Hematopoietic multipotent progenitor cell (in vitro differentiated cells): Measurements from ENCODE around the gene MYL12A. TPM values are rescaled to one million over a fixed set of nuclear protein-coding genes. Genes with fewer than 3 reads are reported as not detected.
A peak's percentile ranks its signal among the peaks of the same experiment; 100 is the strongest.
"Not testable (repeated sequence)": the region's sequence is repeated elsewhere in the genome, so short reads cannot be mapped to it uniquely, and the experiment has no call there.

Experiments used
- DNase-seq, 3 donors: peaks; one replicate each; pipeline ENCODE4 v3.0.0-alpha.2; 2011 to 2015; ENCODE audit warnings: low read depth in 2 of 3, low spot score in 2 of 3
- total RNA-seq: library from RNA; depleted of rRNA; stranded (reverse); fragments of >200 nt; gene quantifications from one replicate; pipeline ENCODE4 v1.2.3, GENCODE V29; 2012

MYL12A gene
- 109 TPM for total RNA-seq

DNA sequence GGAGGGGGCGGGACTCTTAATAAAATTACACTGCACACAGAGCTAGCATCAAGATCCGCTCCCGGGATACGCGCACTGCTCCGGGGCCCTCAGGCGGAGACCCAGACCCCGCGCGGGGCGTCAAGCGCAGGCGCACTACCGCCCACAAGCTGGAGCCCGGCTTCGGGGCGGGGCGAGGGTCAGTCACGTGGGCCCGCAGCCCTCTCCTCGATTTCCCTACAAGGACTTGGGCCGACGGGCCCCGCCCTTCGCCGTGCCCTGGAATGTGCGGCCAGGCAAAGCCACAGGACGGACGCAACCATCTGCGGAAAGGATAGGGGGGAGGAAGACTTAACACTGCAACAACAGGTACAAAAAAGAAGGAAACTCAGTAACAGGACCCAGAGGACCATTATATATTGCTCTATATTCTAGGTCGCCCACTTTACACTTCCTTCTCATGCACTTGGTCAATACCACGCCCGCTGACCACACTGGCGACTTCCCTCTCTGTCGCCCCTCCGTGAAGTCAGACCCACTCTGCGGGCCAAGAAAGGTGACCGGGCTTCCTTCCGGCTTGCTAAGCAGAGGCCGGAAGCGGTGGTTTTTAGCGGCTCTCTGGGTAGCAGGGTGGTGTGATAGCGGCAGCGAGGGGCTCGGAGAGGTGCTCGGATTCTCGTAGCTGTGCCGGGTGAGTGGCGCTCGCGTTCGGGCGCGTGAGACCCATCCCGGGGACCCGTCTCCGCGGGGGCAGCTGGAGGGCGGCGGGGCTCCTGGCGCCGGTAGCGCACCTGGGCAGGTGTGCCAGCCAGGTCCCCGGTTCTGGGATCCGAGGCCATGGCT is at the start of gene MYL12A:
Gene MYL12A, plus strand, starts transcription at position 562 of the 822 bp plus-strand sequence. CDS start 5,447 bp downstream, outside the sequence.
- DNase-seq, result peak; percentile 72 to 97 (median 97)

DNA sequence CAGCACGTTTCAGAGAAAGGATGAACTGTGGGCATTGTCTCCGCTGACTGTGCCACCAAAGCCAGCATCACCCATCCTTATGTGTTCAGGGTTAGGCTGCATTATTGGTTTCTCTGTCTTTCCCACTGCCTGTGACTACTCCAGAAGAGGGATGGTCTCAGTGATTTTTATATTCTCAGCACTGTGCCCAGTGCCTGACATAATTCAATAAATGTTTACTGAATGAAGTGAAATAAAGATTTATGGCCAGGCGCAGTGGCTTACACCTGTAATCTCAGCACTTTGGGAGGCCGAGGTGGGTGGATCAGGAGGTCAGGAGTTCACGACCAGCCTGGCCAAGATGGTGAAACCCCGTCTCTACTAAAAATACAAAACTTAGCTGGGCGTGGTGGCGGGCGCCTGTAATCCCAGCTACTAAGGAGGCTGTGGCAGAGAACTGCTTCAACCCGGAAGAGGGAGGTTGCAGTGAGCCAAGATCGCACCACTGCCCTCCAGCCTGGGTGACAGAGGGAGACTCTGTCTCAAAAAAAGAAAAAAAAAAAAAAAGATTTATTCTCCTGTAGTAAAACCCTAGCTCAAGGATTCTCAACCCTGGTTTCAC is 49.2 kb upstream of the MYL12A start:
- not testable (repeated sequence) for DNase-seq

DNA sequence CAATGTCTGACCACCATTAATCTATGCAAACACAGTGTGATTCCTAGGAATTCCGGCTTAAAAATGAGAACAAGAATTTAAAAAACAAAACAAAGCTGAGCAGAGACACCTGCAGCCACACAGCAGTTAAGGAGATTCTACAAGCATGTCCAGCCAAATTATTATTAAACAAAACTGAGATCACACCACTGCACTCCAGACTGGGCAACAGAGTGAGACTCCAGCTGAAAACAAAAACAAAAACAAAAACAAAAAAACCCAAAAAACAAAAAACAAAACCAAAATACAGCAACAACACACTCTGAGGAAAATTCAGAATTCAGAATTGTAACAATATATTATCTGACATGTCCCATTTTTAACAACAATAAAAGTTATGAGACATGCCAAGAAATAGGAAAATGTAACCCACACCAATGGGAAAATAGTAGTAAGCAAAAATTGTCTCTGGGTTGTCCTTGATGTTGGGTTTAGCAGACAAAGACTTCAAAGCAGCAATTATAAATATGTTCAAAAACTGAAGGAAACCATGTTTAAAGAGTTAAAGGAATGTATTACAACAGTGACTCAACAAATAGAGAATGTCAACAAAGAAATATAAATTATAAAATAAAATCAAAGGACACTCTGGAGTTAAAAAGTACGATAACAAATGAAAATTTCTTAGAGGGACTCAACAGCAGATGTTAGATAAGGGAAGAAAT is 47.5 kb upstream of the MYL12A start:
- no peak for DNase-seq

DNA sequence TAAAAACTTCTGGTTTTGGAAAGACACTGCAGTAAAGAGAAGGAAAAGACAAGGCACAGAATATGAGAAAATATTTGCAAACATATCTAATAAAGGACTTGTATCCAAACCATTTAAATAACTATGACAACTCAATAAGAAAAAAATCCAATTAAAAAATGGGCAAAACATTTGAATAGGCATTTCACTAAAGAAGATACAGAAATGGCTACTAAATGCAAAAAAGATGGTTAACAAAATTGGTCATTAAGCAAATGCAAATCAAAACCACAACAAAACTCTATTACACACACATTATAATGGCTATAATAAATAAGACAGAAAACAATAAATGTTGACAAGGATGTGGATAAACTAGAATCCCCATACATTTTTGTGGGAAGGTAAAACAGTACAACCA is 42.4 kb upstream of the MYL12A start:
- no peak for DNase-seq

DNA sequence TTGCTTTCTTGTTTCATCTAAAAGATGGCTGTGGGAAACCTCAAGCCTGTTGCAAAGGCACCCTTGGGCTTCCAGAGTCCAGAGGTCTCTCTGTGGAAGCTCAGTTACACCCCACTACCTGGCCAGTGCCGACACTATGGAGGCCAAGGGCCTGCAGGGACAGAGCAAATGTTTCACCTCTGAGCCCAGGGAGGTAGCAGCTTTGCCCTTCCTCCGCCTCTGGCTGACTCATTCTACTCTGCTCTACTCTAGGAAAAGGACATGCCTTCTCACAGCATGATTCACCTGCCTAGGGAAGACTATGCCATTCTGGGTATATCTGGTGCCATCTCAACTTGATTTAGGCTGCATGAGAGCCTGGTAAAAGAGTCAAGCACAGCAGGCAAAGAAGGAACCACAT is 40.0 kb upstream of the MYL12A start:
- DNase-seq, result no peak

DNA sequence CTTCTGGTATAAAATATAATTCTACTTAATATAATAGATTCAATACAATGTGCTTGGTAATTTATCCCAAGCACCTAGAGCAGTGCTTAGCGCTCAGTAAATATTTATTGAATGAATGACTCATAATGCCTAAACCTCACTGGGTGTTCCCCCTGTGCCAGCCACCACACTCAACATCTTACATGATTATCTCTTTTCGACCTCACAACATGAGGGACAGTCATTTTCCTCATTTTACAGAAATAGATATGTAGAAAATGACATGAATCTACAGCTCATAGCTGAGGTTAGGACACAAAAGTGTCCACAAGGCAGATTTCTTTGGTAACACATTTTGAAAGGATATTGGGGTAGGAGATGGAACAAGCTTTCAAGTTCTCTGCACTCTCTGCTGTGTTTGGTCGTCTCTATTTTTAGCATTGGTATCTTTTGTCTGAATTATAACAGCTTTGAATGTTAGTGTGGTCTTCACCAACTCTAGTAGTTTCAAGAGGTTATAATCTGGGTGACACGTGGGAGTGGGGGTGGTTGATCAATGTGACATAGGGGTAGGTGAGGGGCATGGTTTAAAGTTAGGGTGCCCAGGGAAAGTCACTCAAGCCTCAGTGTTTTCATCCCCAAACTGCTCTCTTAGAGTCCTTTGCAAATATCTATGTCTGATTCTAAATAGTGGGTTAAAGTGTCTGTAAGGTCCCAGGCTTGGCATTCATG is 37.6 kb upstream of the MYL12A start:
- no peak for DNase-seq

DNA sequence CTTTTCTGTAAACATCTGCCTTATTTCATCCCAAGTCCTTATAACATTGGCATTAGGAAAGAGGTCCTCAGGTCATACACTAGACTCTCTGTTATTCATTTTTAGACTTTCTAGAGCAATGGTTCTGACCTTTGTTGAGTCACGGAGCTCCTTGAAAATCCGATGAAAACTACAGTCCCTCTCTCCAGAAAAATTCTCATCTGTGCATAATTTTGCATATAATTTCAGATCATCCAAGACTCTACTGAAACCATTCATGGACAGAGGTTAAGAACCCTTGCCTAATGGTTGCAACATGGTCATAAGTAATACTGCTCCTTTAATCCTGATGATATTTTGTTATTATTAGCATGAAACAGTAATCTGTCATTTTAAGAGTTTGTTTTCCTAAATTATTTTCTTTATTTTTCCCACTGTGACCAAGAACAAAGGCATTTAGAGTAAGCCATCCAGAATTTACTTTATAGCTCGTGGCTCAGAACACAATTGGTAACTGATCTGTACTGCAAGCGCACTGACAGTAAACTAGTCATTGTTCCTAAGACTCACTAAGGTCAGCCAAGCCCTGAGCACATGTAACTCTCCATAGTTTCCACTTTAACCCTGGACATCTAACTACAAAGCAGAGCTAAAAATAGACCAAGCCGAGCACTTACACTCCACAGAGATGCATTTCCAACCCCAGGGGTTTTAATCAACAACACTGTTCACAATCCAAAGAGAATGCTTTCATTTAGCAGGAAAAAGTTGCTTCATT is 36.2 kb upstream of the MYL12A start:
- no peak for DNase-seq

DNA sequence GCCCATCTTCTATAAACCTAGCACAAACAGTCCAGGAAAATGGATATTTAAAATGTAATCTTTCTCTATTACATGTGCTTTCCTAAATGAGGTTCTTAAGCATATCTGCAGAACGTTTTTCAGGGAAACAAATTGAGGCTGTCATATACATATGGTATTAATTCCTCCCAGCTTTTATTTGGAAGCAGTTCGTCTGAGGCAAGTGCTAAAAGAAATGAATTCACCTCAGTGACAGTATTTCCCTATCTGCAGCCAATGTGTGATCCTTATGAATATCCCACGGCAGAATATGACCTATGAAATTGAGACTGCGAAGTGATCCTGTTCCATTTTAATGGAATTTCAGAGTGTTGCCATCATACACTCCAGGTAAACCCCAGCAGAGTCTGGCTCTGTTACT is 34.9 kb upstream of the MYL12A start:
- no peak for DNase-seq

DNA sequence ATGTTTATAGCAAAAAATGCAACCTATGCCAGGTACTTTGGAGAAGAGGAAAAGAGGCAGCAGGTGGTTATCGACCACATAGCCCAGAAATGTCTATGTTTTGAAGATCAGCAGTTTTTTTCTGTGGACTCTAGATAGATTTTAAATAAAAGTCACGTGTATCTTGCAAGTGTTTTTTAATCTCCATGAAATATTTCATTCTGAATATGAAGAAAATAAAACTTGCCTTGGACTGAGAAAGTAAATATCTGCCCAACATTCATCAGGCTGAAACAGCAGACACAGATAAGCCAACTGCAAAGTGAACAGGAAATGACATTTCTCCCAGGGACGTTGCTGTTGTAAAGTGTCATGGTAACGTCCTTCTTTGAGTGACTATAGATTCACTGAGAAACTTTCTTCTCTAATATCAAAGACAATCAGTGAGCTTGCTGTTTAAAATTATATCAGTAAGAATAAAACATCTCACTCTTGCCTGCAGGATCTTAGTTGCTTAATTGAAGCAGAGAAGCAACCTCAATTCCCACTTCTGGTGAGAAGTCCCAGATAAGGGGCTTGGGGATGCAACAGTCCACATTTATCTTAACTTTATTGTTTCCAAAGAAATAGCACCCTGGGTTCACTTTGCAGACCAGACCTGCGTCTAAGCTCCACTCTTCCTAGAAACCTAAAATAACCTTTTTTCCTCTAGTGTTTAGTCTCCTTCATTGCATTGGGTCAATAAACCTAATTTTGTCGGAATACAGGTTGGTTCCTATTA is 34.1 kb upstream of the MYL12A start:
- DNase-seq, result peak; percentile 2 to 78 (median 64)

DNA sequence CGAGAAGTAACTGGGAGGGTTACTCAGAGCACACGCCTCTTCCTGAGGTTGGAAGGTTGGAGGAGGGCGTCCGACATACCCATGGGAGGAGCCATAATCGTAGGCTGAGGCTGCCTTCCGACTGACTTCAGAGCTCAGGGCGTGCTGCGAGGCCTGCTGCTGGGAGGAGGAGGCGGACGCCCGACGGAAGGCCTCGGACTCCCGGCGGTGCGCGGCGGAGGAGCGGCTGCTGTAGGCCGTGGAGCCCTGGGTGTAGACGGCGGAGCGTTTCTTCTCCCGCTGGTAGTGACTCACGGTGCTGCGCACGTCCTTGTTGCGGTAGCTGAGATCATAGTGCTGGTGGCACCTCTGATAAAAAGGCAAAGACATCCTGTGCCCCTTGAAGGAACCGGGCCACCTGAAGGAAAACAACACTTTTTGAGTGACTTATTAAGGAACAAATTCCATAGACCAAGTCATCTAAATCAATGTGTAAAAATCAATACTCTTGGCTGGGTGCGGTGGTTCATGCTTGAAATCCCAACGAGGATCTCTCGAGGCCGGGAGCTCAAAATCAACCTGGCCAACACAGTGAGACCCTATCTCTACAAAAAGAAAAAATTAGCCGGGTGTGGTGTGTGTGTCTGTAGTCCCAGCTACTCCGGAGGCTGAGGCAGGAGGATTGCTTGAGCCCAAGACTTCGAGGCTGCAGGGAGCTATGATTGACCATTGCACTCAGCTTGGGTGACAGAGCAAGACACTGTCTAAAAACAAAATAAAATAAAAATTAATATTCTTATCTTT is 32.6 kb upstream of the MYL12A start:
- no peak for DNase-seq

DNA sequence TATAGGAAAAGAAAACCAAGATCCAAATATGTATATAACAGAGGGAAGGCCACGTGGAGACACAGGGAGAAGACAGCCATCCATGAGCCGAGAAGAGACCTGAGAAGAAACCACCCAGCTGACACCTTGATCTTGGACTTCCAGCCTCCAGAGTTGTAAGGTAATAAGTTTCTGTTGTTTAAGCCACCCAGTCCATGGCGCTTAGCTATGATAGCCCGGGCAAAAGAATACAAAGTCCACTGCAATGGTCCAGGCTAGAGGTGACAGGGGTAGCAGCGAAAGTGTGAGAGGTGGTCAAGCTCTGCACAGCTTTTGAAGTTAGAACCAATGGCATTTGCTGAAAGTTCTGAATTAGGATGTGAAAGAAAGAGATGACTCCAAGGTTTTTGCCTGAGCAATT is 30.6 kb upstream of the MYL12A start:
- DNase-seq, result no peak

DNA sequence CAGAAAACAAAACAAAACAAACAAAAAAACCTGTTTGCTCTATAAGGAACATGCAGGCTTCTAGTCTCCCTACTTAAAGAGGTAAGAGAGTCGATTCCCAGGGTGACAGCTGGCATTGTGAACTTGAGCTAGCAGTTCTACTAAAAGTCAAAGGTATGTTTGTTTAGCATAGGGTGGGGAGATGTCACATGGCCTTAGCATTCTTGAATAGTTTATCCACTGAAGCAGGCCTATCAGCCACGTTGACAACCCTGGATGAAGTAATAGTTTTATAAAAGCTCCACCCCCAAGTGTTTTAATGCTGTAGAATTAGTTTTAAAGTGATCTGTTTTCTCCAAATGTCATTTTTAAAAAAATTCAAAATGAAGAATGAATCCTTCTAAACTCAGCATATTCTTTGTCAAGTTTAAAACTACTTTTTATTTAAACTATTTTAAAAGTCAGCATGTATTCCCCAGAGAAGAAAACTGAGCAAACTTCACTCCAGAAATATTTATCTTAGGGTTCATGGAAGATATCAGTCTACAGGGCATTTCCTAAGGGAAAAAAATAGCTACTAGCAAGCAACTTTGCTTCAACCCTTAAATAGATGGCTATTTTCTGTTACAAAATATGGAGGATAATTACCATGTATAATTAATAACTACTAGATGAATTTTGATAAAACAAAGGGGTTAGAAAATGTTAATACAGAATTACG is 29.5 kb upstream of the MYL12A start:
- no peak for DNase-seq

DNA sequence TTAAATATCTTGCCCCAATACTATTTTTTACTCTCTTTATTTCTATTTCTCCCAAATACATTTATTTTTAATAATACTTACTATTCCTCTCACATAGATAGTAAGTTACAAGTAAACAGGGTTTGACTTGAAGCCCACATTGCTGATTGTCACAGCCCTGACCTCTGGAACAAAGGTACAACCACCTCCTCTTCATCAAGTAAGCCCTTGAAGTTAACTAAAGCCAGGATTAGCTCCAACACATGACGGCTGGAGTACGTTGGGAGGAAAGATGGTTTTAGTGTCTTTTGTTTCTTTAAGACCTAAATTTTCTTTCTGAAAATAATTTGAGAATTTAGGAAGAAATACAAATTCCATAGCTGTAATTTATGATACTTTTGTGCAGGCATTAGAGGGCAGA is 28.8 kb upstream of the MYL12A start:
- DNase-seq, result no peak

DNA sequence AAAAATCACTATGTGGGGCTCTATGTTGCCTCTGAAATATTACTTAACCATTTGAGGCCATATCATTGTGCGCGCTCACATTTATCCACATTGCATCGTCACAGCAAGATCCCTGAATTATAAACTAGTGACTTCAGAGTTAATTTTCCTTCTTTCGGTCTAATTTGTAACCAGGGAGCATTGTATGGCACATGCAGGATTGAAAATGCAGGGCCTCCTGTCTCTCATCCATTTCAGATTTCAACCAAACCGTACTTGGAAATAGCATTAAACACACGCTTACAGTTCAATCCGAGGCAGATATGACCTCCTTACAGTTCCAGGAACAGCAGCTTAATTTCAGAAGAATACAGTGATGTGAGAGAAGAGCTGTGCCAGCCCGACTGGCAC is 28.4 kb upstream of the MYL12A start:
- no peak for DNase-seq

DNA sequence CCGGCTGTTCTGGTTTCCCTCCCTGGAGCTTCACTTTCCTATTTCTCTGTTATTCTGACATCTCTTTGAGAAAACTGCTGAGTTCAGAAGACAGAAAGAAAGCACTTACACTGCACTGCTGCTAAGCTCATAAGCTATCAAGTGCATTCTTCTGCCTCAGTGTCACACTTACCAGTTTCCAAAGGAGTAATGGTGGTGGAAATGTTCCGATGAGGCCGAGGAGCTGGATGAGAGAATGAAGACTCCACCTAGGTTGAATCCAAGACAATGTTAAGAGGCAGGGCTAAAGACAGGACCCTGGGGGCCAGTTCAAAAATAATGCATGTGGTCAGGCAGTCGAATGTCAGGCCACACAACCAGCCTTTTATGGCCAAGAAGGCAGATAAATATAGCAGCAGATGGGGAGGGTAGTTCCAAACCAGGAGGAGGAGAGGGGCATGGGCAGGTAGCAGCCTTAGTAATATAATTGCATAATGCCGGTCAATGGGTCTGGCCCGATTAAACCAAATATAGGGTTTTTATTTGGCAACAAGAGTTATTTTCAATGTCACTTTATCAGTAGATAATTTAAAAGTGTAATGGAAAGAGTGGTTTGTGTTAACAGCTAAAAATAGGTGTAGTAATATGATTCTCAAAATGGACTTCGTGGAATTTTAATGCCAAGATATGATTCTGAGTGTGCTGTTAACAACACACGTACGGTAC is 27.8 kb upstream of the MYL12A start, which contains the start of gene MYOM1:
Gene MYOM1, minus strand, starts transcription at position 338 of the 705 bp plus-strand sequence. CDS start 4,745 bp downstream, outside the sequence.
- DNase-seq, result no peak

DNA sequence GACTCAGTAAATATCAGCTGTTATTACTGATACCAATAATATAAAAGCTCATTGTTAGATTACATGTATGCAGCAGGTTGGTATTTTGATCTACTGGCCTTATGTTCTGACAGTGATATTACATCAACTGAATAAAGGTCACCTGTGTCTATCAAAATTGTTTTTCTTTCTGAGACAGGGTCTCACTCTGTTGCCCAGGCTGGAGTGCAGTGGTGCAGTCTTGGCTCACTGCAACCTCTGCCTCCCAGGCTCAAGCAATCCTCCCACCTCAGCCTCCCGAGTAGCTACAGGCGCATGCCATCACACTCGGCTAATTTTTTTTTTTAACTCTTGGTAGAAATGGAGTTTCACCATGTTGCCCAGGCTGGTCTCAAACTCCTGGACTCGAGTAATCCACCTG is 26.7 kb upstream of the MYL12A start:
- DNase-seq, result not testable (repeated sequence)

DNA sequence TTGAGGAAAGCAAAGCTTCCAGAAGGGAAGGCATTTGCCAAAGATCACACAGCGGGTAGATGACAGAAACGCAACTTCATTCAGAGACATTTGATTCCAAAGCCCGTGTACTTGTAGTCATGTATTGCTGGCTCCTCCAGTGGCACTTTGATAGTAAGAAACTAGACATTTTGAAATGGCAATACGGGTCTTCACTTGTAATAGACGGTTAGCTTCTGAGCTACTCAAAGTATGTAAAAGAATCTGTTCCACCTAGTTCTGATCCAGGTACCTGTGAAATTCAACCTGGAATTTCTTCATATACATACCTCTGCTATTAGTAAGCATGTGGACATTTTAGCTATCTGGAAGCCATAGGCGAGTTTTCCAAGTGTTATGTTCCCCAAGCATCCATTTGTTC is 26.1 kb upstream of the MYL12A start:
- no peak for DNase-seq
